ENCODE measurements around the gene PARN.
"Not testable (repeated sequence)": the region's sequence is repeated elsewhere in the genome, so short reads cannot be mapped to it uniquely, and the experiment has no call there.

Gene PARN

GRCh38 chr16:14423344-14423743, 206.7 kb downstream of the PARN start:
- no peak for DNase-seq

GRCh38 chr16:14420721-14421488, 209.2 kb downstream of the PARN start:
- DNase-seq = no peak

DNA sequence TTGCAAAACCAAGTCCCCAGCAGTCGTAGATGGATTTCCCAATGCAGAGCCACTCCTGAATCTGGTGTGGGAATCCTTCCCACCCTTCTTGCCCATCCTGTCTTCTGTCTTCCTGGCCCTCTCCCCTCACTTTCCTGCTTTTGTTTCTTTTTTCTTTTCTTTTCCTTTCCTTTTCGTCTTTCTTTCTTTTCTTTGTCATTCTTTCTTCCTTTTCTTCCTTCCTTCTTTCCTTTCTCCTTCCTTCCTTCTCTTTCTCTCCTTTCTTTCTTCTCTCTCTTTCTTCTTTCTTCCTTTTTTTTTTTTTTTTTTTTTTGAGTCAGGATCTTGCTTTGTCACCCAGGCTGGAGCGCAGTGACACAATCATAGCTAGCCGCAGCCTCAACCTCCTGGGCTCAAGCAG, 209.8 kb downstream of the PARN start:
- DNase-seq = not testable (repeated sequence)

- DNase-seq = no peak
Measured at GRCh38 chr16:14419817-14420216, 210.2 kb downstream of the PARN start.

- DNase-seq = no peak
Measured at GRCh38 chr16:14418795-14419225, 211.2 kb downstream of the PARN start.

- no peak for DNase-seq
Measured at GRCh38 chr16:14416184-14416583, 213.9 kb downstream of the PARN start.

GRCh38 chr16:14415291-14415690, 214.8 kb downstream of the PARN start:
- no peak for DNase-seq

DNA sequence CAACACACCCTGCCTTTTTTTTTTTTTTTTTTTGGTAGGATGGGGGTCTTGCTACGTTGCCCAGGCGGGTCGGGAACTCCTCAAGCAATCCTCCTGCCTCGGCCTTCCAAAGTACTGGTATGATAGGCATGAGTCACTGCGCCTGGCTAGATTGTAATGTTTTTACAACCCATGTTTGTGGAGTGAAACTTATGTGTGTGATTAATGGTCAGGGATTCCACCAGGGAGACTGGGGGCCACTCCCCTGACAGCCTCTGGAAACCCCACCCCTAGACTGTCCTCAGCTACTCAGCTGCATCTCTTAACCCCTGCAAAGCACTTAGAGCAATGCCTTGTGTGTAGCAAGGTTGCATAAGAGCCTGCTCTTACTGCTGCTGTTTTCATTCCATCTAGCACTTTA, 220.5 kb downstream of the PARN start:
- DNase-seq = no peak

- no peak for DNase-seq
Measured at GRCh38 chr16:14407786-14408399, 222.2 kb downstream of the PARN start.

DNA sequence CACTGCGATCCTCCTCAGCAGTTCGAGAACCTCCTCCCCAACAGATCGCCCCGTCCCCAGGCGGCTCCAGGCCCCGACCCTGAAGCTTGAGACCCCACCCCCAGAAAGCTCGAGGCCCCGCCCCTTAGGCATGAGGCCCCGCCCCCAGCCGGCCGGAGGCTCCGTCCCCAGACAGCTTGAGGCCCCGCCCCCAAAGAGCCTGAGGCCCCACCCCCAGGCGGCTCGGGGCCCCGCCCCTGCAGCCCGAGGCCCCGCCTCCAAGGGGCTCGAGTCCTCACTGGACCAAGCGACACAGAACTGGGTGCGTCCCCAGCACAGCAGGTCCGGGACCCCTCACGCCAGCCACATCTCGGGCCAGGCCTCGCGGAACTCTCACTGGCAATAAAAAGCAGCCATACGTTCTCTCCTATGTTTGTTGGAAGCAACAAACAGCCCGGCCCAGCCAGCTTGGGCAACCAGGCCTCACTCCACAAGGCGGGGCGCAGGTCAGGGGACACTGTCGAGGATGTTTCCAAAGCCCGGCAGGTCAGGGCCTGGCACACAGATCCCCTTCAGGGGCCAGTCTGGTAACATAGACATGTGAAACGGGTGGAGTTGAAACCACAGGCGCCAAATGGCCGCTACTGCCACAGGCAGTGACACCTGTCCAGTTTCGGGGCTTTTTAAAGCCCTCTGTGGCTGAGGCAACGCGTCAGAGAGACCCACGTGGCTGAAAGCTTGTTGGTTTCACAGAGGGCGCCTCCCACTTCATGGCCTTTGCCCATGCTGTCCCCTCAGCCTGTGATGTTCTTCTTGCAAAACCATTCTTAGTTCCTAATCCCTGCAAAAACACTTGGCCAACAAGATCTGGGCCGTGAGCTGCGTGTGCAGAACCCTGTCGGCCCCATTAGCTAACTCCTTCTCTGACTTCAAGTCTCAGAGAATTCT, 224.2 kb downstream of the PARN start:
- no peak for DNase-seq

GRCh38 chr16:14403001-14403389, 227.1 kb downstream of the PARN start:
- not testable (repeated sequence) for DNase-seq

GRCh38 chr16:14402114-14403000, 227.7 kb downstream of the PARN start:
- DNase-seq = not testable (repeated sequence)

GRCh38 chr16:14401711-14402061, 228.4 kb downstream of the PARN start:
- not testable (repeated sequence) for DNase-seq

- DNase-seq = not testable (repeated sequence)
Measured at GRCh38 chr16:14400978-14401710, 228.9 kb downstream of the PARN start.

DNA sequence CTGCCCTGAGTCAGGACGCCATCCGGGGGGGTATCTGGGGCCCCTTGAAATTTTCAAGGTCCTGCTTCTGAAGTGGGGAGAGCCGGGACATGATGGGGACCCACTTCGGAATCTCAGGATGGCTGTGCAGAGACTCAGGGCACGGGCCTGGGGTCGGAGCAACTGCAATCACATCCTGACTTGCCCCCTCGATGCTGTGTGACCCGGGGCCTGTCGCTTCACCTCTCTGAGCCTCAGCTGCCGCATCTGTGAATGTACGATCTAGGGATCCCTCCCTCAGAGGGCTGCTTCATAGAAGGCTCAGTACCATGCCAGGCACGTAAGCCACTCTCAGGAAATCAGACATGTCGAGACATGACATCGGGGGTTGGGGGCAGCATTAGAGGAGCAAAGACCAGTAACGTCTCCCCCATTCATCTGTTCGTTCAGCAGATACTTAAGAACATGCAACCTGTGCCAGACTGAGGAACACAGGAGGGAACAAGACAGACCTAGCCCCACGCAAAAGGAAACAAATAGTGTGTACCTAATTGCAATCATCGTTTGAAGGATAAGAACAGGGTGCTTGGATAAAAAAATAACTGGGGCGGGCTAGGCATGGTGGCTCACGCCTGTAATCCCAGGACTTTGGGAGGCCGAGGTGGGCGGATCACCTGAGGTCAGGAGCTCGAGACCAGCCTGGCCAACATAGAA, 229.6 kb downstream of the PARN start:
- no peak for DNase-seq

GRCh38 chr16:14399378-14400284, 230.4 kb downstream of the PARN start:
- peak; percentile 35 for DNase-seq

GRCh38 chr16:14398014-14398717, 231.9 kb downstream of the PARN start:
- DNase-seq = no peak

DNA sequence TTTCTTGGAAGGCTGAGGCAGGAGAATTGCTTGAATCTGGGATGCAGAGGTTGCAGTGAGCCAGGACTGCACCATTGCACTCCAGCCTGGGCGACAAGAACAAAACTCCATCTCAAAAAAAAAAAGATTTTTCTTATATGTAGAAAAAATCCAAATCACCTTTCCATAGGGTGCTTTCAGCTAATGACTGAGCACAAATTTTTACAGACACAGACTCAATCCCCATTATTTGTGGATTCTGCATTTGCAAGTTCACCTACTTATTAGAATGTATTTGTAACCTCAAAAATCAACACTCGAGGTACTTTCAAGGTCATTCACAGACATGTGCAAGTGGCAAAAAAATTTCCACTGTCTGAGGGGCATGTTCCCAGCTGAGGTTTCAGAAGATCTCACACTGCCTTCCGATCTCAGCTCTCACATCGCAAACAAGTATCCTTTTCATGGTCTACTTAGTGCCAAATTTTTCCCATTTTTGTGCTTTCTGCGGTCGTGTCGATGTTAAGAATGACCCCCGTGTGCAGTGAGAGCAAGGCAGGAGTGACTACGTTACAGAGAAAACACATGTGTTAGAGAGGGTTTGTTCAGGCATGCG, 234.3 kb downstream of the PARN start:
- not testable (repeated sequence) for DNase-seq

DNA sequence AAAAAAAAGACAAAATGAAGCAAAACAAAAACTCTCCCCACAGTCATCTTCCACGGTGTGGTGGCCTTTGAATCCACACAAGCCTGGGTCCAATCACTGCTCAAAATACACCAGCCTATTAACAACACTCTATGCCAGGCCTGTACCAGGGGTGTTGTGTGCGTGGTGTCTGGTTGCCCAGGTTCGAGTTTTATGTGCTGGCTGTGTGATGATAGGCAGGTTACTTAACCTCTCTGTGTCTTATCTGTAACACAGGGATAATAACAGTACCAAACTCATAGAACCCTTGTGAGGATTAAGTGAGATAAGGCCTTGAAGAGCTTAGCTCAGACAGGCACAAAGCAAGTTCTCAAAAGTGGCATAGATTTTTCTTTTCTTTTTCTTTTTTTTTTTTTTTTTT, 235.2 kb downstream of the PARN start:
- no peak for DNase-seq

Data from GDM1 (cell line).